ENCODE data around the gene PLA2G4D. TPM values are rescaled to one million over a fixed set of nuclear protein-coding genes. Genes with fewer than 3 reads are reported as not detected.

The PLA2G4D gene
- total RNA-seq, 1 experiment from 2014 or later: not detected

DNA sequence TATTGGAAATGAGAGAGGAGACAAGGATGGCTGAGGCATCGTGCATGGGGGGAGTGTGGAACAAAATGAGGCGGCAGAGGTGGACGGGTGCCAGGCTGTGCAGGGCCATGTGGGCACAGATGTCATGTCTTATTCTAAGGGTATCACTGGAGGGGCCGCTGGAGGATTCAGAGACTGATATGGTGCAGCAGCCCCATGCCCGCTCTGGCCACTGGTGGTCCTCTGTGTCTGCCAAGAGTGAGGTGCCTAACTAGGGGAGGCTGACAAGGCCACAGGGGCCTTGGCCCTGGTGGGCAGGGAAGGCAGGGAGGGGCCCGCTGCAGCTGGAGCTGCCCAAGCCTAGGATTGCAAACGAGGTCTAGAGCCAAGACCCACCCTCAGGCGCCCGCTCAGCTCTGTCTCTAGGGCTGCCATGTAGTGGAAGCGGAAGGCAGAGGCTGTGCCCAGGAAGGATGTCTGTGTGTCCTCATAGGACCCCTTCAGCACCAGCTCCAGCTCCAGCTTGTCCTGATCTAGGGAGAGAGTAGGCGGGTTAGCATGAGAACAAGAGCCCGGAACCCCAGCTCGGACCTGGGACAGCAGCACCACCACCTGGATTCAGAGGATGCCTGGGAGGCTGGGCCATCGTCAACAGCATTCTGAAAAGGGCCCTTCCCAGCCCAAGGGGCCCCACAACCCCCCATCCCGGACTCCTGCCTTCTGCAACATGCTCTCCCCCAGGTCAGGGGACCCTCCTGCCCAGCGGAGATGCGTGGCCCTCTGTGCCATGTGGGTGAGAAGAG lies 11.3 kb downstream of the PLA2G4D start:
- in situ Hi-C loops (cut with HindIII; ENCODE audit: low pct_unique_long_range_greater_than_20kb, low sequenced_read_pairs): no loop called here
- DNase-seq (ENCODE audit: low read depth): no peak

- in situ Hi-C loops (cut with HindIII; ENCODE audit: low pct_unique_long_range_greater_than_20kb, low sequenced_read_pairs): no loop called here
- no peak for DNase-seq (ENCODE audit: low read depth)
Observed at GRCh38 chr15:42082141-42082540, 12.2 kb downstream of the PLA2G4D start.

- in situ Hi-C loops (cut with HindIII; ENCODE audit: low pct_unique_long_range_greater_than_20kb, low sequenced_read_pairs): no loop called here
- no peak for DNase-seq (ENCODE audit: low read depth)
Observed at GRCh38 chr15:42080919-42081830, 13.2 kb downstream of the PLA2G4D start.

DNA sequence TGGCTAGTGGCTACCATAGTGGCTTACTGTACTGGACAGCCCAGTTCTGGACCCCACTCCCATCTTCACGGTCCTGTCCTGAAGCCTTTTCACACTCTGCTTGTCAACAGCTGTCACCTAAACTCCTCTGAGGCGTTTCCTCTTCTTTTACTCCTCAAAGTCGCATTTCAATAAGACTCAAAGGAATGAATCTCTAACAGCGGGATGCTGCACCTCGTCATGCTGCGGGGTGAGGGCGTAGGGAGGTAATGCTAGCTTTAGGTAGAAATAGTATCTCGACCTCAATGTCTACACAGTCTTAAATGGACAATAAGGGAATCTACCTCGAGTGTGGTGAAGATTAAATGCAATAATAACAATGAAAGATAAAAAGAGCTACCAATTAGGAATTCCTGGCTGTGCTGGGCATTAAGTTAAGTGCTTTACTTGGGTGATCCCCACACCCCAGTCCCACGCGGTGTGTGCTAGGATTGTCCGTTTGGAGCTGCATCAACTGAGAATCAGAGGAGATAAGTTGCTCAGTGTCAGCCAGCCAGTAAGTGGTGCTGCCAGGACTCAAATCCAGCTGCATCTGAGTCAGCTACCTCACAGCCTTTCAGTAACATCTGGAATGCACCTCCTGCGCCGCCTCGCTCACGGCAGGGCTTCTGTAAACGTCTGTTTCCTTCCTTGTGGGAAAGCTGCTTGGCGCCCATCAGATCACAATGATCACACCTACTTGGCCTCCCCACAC lies 14.0 kb downstream of the PLA2G4D start:
- in situ Hi-C loops (cut with HindIII; ENCODE audit: low pct_unique_long_range_greater_than_20kb, low sequenced_read_pairs): no loop called here
- DNase-seq (ENCODE audit: low read depth): no peak

- DNase-seq (ENCODE audit: low read depth): no peak
- in situ Hi-C loops (cut with HindIII; ENCODE audit: low pct_unique_long_range_greater_than_20kb, low sequenced_read_pairs): no loop called here
Observed at GRCh38 chr15:42079401-42079908, 14.9 kb downstream of the PLA2G4D start.

- DNase-seq (ENCODE audit: low read depth): no peak
- in situ Hi-C loops (cut with HindIII; ENCODE audit: low pct_unique_long_range_greater_than_20kb, low sequenced_read_pairs): no loop called here
Observed at GRCh38 chr15:42078903-42079302, 15.5 kb downstream of the PLA2G4D start.

DNA sequence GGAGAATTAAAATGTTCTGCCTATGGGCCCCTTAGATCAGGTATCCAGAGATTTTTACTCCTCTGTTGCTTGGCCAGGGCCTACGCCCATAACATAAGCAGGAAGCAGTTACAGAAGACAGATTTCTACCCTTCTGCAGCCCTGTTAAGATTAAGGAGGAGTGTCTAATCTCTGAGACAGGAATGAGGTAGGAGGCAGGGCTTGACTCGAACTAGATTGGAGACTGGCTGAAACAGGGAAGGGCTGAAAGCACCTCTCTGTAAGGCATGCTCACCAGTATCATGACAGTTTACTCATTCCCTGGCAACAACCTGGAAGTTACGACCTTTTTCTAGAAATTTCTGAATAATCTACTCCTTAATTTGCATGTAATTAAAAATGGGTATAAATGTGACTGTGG lies 16.7 kb downstream of the PLA2G4D start:
- in situ Hi-C loops (cut with HindIII; ENCODE audit: low pct_unique_long_range_greater_than_20kb, low sequenced_read_pairs): no loop called here

DNA sequence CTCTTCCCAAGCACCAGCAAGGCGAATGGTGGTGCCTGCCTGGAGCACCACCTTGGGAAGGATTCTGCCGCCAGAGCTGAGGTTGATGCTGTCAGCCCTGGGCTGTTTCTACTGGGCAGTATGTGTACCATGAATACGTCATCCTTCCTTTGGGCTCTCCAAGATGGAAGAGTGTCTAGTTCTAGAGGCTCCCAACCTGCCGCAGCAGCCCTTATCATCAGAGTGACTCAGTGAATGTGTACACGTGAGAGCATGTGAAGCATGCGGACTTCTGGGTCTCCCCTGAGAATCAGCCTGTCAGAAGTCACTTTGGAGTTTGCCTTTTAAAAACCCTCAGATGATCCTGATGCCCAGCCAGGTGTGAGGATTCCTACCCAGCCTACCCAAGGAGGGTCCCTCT lies 20.9 kb downstream of the PLA2G4D start:
- in situ Hi-C loops (cut with HindIII; ENCODE audit: low pct_unique_long_range_greater_than_20kb, low sequenced_read_pairs): no loop called here

More for the DNA sequence above, 16.7 kb downstream of the PLA2G4D start:
- no peak for DNase-seq (ENCODE audit: low read depth)

GRCh38 chr15:42072141-42072685 lies 22.1 kb downstream of the PLA2G4D start:
- in situ Hi-C loops (cut with HindIII; ENCODE audit: low pct_unique_long_range_greater_than_20kb, low sequenced_read_pairs): no loop called here
- no peak for DNase-seq (ENCODE audit: low read depth)

More for the DNA sequence above, 20.9 kb downstream of the PLA2G4D start:
- DNase-seq (ENCODE audit: low read depth): no peak

DNA sequence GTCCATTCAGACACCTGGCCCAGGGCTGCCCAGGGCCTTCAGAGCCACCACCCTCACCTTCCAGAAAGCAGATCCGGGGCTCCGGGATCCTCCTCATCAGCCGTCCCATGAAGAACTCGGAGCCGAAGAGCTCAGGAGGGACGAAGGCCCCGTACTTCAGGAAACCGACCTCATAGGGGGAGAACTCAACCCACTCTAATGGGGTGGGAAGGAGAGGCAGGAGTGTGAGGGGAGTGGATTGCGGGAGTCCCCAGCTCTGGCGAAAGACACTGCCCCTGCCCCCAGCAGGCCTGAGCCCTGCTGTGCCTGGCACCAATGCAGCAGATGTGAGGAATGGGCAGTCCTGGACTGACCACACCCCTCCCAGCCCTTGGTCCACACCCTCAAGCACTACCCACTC lies 22.6 kb downstream of the PLA2G4D start:
- DNase-seq (ENCODE audit: low read depth): no peak
- in situ Hi-C loops (cut with HindIII; ENCODE audit: low pct_unique_long_range_greater_than_20kb, low sequenced_read_pairs): no loop called here

DNA sequence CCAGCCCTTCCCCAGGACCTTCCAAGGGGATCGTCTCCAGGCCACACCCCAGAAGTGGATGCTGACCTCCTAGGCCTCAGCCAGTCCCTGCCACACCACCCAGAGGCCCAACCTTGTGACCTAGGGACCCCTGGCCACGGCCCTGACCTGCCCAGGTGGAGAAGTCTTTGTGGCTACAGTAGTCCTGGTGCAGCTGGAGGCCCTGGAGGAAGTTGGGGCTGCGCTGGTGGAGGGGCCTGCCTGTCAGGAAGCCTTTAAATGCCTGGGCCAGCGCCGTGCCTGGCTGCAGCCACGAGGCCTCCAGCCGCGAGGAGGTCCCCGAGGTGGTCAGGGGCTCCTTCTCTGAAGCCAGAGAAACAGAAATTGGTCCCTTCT lies 23.4 kb downstream of the PLA2G4D start:
- in situ Hi-C loops (cut with HindIII; ENCODE audit: low pct_unique_long_range_greater_than_20kb, low sequenced_read_pairs): no loop called here
- DNase-seq (ENCODE audit: low read depth): no peak

DNA sequence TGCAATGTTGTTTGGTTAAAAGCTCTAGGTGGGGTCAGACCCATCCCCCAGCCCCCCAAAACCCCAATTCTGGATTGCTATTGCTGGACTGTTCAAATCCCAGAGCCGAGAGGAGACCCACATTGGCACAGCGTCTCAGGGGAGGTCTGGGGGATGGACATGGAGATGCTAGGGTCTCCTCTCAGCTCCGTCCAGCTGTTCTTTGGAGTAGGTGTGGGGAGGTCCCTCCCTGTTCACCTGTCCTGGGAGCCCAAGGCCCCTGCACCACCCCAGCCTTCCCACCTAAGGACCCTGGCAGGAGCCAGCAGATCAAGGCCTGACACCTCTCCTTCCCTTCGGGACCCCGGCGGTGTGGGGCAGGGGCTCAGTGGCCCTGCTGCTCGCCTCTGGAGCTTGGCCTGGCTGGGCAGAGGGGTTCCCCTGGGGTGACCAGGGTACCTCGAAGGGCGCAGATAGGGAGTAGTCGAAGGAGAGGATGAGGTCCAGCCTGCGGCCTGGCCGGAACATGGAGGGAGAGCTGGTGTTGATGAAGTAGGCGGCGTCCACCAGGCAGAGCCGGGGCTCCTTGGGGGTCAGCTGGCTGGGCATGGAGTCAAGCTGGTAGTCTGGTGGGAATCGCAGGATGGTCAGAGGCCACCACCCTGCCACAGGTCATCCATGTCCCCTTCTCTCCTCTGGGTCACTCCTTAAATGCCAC lies 23.9 kb downstream of the PLA2G4D start:
- no peak for DNase-seq (ENCODE audit: low read depth)
- in situ Hi-C loops (cut with HindIII; ENCODE audit: low pct_unique_long_range_greater_than_20kb, low sequenced_read_pairs): no loop called here

DNA sequence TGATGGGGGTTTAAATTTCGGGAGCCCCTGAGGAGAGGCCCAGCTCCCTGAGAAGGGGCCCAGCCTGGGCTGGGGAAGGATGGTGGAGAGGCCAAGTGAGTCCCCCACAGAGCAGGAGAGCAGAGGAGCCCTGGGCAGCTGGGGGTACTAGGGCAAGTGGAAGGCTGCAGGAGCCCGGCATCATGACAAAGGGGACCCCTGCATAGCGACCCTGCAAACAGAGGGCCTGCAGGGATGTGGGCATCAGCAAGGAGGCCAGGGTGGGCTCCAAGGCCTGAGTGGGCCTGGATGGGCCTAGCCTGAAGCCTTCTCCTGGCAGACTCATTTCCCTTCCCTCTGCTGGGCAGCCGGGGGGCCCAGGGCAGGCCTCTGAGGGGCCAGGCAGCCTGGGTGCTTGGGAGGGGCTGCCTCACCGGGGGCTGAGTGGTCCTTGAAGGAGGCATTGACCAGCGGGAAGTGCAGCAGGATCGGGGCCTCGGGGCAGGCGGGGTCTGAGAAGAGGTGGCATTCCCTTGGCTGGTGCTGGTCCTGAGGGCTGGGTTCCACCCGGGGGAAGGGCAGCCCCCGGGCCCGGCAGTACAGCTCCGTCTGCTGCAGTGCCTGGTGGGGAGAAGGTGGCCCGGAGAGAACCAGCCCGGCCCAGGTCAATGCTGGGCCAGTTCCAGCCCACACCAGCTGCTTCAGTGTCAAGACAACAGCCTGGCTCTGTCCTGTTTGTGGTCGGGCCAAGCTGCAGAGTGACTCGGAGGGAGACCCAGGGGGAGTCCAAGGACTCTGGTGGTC lies 24.7 kb downstream of the PLA2G4D start:
- DNase-seq (ENCODE audit: low read depth): no peak
- in situ Hi-C loops (cut with HindIII; ENCODE audit: low pct_unique_long_range_greater_than_20kb, low sequenced_read_pairs): no loop called here

DNA sequence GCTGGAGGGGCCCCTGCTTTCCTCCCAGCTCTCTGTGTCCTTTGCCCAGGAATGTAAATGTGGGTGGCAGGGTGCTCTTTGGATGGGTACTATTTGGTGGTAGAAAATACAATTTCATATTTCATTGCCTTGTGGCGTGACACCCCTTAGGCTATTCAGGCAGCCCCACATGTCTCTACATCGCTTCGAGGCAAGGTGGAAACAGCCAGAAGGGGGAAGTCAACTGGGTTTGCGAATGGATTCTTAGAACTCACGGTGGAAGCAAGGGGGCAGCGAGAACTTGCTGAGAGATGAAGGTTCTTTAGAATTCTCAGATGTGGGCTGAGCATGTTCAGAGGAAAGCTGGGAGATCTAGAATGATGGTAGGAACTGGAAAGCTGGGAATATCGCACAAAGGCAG lies 25.3 kb downstream of the PLA2G4D start:
- DNase-seq (ENCODE audit: low read depth): no peak
- in situ Hi-C loops (cut with HindIII; ENCODE audit: low pct_unique_long_range_greater_than_20kb, low sequenced_read_pairs): no loop called here

- in situ Hi-C loops (cut with HindIII; ENCODE audit: low pct_unique_long_range_greater_than_20kb, low sequenced_read_pairs): no loop called here
- DNase-seq (ENCODE audit: low read depth): no peak
Observed at GRCh38 chr15:42068601-42069000, 25.8 kb downstream of the PLA2G4D start.

DNA sequence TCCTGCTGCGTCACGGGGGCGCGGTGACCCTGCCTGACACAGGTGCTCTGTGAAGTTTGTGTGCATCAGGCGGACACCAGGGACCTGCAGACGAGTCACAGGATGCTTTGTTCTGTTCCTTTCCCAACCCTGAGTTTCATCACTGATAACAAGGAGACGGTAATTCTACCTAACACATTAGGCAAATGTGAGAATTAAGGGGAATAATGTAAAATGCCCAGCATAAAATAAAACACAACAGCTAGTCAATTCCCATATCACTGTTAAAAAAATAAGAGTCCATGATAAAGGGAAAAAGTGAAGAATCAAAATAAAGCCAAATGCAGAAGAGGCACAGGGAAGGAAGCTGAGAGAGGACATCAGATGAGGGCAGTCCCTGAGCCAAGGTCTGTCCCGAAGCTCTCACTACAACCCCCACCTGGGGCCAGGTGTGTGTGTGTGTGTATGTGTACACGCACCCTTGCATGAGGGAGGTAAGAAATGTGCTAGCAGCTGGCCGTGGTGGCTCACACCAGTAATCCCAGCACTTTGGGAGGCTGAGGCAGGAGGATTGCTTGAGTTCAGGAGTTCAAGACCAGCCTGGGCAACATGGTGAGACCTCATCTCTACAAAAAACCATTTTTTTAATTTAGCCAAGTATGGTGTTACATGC lies 27.5 kb downstream of the PLA2G4D start:
- no peak for DNase-seq (ENCODE audit: low read depth)
- in situ Hi-C loops (cut with HindIII; ENCODE audit: low pct_unique_long_range_greater_than_20kb, low sequenced_read_pairs): no loop called here

GRCh38 chr15:42065468-42065867 lies 28.9 kb downstream of the PLA2G4D start:
- in situ Hi-C loops (cut with HindIII; ENCODE audit: low pct_unique_long_range_greater_than_20kb, low sequenced_read_pairs): no loop called here
- no peak for DNase-seq (ENCODE audit: low read depth)
